ENCODE results near the gene TEAD1. TPM values are rescaled to one million over a fixed set of nuclear protein-coding genes. Genes with fewer than 3 reads are reported as not detected.

TEAD1 gene
- total RNA-seq, 2 donors from 2014 or later = 76.4 to 94.4 TPM

DNA sequence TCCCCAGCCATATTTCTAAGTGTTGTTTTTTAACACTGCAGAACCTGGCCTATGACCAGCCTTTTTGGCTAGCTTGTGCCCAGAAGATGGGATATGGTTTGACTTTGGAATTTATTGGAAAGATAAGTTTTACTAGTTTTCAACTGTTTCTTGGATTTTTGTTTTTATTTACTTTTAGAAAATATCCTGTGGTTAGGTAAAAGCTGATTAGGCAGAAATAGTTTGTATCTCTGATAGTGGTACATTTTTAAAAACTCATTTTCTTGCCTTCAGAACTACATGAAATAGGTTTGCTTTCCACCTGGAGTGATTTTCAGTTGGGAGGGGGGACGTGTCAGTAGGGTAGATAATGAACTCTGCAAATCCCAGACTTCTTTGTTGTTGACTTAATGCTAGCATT is 243.6 kb downstream of the TEAD1 start:
- Histone ChIP-seq H3K27ac (ENCODE audit: low read depth, low read length) (no peak overlapping the region), H3K36me3 (ENCODE audit: control insufficient read depth, insufficient read depth, low read length) (peaks cover 43% of the 10 kb centered on the region), H3K9ac (ENCODE audit: extremely low read depth, low read length, poor library complexity, severe bottlenecking) (no peak overlapping the region), H3K4me1 (ENCODE audit: control insufficient read depth, insufficient read depth, low read length) (peaks cover 6% of the 10 kb centered on the region), H3K4me3 (ENCODE audit: low read length) (no peak overlapping the region), H3K9me3 (ENCODE audit: control insufficient read depth, low read length) (no peaks in the 10 kb centered on the region), H3K27me3 (ENCODE audit: control insufficient read depth, insufficient read depth, low read length, poor library complexity, severe bottlenecking) (no peaks in the 10 kb centered on the region)
- no peak overlapping the region for H3K27ac Mint-ChIP-seq
- no peak for DNase-seq
- H3K27me3 Mint-ChIP-seq (ENCODE audit: insufficient read depth) = no peaks in the 10 kb centered on the region
- TF ChIP-seq, protein P1, sequence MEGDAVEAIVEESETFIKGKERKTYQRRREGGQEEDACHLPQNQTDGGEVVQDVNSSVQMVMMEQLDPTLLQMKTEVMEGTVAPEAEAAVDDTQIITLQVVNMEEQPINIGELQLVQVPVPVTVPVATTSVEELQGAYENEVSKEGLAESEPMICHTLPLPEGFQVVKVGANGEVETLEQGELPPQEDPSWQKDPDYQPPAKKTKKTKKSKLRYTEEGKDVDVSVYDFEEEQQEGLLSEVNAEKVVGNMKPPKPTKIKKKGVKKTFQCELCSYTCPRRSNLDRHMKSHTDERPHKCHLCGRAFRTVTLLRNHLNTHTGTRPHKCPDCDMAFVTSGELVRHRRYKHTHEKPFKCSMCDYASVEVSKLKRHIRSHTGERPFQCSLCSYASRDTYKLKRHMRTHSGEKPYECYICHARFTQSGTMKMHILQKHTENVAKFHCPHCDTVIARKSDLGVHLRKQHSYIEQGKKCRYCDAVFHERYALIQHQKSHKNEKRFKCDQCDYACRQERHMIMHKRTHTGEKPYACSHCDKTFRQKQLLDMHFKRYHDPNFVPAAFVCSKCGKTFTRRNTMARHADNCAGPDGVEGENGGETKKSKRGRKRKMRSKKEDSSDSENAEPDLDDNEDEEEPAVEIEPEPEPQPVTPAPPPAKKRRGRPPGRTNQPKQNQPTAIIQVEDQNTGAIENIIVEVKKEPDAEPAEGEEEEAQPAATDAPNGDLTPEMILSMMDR (conservative IDR thresholded peaks at IDR 0.05) = no peak
- WGBS, 2 experiments (ENCODE audit: insufficient coverage in 1 of 2, insufficient read length in 1 of 2) = 100% methylated on average over 1 of the region's 1 CpG; no CpG with 5 or more reads in 1 of the 2 experiments
- peaks cover 18% of the 10 kb centered on the region for H3K36me3 Mint-ChIP-seq (ENCODE audit: low read depth)
- H3K4me1 Mint-ChIP-seq = peaks cover 16% of the 10 kb centered on the region
- H3K9me3 Mint-ChIP-seq = no peaks in the 10 kb centered on the region
- no peak overlapping the region for H3K4me3 Mint-ChIP-seq

DNA sequence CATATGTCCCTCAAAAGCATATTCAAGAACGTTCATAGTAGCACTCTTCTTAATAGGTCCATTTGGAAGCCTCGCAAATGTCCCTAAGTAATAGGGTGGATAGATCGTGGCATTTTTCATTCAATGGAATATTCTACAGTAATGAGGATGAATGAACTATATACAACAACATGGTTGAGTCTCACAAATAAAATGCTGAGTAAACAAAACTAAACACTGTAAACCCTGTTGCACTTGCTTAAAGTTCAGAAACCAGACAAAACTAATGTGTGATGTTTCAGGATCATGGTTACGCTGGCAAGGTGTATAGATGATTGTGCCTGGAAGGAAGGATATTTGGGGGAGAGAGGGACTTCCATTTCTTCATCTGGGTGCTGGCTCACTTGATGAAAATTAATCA is 244.4 kb downstream of the TEAD1 start:
- Histone ChIP-seq H3K4me3 (ENCODE audit: low read length) (no peak overlapping the region), H3K27me3 (ENCODE audit: control insufficient read depth, insufficient read depth, low read length, poor library complexity, severe bottlenecking) (no peaks in the 10 kb centered on the region), H3K9me3 (ENCODE audit: control insufficient read depth, low read length) (no peaks in the 10 kb centered on the region), H3K36me3 (ENCODE audit: control insufficient read depth, insufficient read depth, low read length) (peaks cover 48% of the 10 kb centered on the region), H3K27ac (ENCODE audit: low read depth, low read length) (no peak overlapping the region), H3K9ac (ENCODE audit: extremely low read depth, low read length, poor library complexity, severe bottlenecking) (no peak overlapping the region), H3K4me1 (ENCODE audit: control insufficient read depth, insufficient read depth, low read length) (peaks cover 6% of the 10 kb centered on the region)
- peaks cover 16% of the 10 kb centered on the region for H3K4me1 Mint-ChIP-seq
- TF ChIP-seq, protein P1 (conservative IDR thresholded peaks at IDR 0.05) = no peak
- no peak overlapping the region for H3K4me3 Mint-ChIP-seq
- no peak for DNase-seq
- H3K27me3 Mint-ChIP-seq (ENCODE audit: insufficient read depth) = no peaks in the 10 kb centered on the region
- WGBS, 2 experiments (ENCODE audit: insufficient coverage in 1 of 2, insufficient read length in 1 of 2) = 94% methylated on average over 4 of the region's 4 CpGs; no CpG with 5 or more reads in 1 of the 2 experiments
- H3K36me3 Mint-ChIP-seq (ENCODE audit: low read depth) = peaks cover 18% of the 10 kb centered on the region
- no peak overlapping the region for H3K27ac Mint-ChIP-seq
- no peaks in the 10 kb centered on the region for H3K9me3 Mint-ChIP-seq

DNA sequence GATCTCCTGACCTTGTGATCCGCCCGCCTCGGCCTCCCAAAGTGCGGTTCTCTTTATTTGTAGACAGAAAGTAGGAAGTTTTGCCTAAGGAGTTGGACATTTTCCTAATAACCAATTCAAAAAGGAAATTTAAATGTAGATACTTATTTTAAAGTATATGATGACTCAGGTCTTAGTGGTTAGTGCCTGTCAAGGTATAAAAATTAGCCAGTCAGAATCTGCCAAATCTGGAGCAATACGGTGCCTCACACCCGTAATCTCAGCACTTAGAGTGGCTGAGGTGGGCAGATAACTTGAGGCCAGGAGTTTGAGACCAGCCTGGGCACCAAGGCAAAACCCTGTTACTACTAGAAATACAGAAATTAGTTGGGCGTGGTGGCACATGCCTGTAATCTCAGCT is 248.2 kb downstream of the TEAD1 start:
- H3K4me1 Mint-ChIP-seq = peaks cover 3% of the 10 kb centered on the region
- H3K4me1 ChIP-seq (ENCODE audit: control insufficient read depth, insufficient read depth, low read length) = no peaks in the 10 kb centered on the region
- H3K27me3 Mint-ChIP-seq (ENCODE audit: insufficient read depth) = no peaks in the 10 kb centered on the region
- no peak overlapping the region for H3K27ac ChIP-seq (ENCODE audit: low read depth, low read length)
- H3K9ac ChIP-seq (ENCODE audit: extremely low read depth, low read length, poor library complexity, severe bottlenecking) = no peak overlapping the region
- H3K36me3 Mint-ChIP-seq (ENCODE audit: low read depth) = peaks cover 20% of the 10 kb centered on the region
- H3K9me3 Mint-ChIP-seq = no peaks in the 10 kb centered on the region
- DNase-seq = no peak
- no peaks in the 10 kb centered on the region for H3K27me3 ChIP-seq (ENCODE audit: control insufficient read depth, insufficient read depth, low read length, poor library complexity, severe bottlenecking)
- 97 to 100% methylated on average over 3 to 7 of the region's 7 CpGs for WGBS, 2 experiments (ENCODE audit: insufficient coverage in 1 of 2, insufficient read length in 1 of 2)
- H3K4me3 Mint-ChIP-seq = no peak overlapping the region
- peaks cover 62% of the 10 kb centered on the region for H3K36me3 ChIP-seq (ENCODE audit: control insufficient read depth, insufficient read depth, low read length)
- no peak overlapping the region for H3K4me3 ChIP-seq (ENCODE audit: low read length)
- no peak overlapping the region for H3K27ac Mint-ChIP-seq
- TF ChIP-seq, protein P1 (conservative IDR thresholded peaks at IDR 0.05) = no peak
- H3K9me3 ChIP-seq (ENCODE audit: control insufficient read depth, low read length) = no peaks in the 10 kb centered on the region
